Activated CD8-positive, alpha-beta T cell treated with anti-CD3 and anti-CD28 coated beads for 36 hours (primary cell): ENCODE data around the gene RASAL1. TPM values are rescaled to one million over a fixed set of nuclear protein-coding genes. Genes with fewer than 3 reads are reported as not detected.
A peak's percentile ranks its signal among the peaks of the same experiment; 100 is the strongest.

ENCODE experiments used
- ATAC-seq: fragments of 200-7000 bp; cut with Tn5 transposase; one replicate; pipeline ENCODE4 v1.10.0; 2021; ENCODE audit warnings: mild to moderate bottlenecking, moderate library complexity
- CTCF ChIA-PET: fragments of 350-600 bp; sonication (Branson Sonifier 250); formaldehyde crosslinking; loops from one replicate; lab custom pipeline; 2021; ENCODE audit warnings: antibody characterized with exemption; lab: Charles Lee
- POLR2A ChIA-PET: fragments of 350-600 bp; sonication (Branson Sonifier 250); formaldehyde crosslinking; loops from one replicate; lab custom pipeline; 2021; ENCODE audit warnings: antibody characterized with exemption; lab: Charles Lee
- DNase-seq: peaks from one replicate; pipeline ENCODE4 v3.0.0-alpha.2; 2020
- H3K27ac Mint-ChIP-seq: one replicate; pipeline ENCODE4 v1.8.0; 2021; ENCODE audit warnings: mild to moderate bottlenecking, mixed read lengths
- H3K27me3 Mint-ChIP-seq: one replicate; pipeline ENCODE4 v1.8.0; 2021; ENCODE audit warnings: mixed read lengths
- H3K36me3 Mint-ChIP-seq: one replicate; pipeline ENCODE4 v1.8.0; 2021; ENCODE audit warnings: low read depth, mixed read lengths
- H3K4me1 Mint-ChIP-seq: one replicate; pipeline ENCODE4 v1.8.0; 2021; ENCODE audit warnings: low read depth, mixed read lengths
- H3K4me3 Mint-ChIP-seq: one replicate; pipeline ENCODE4 v1.8.0; 2021; ENCODE audit warnings: mild to moderate bottlenecking, moderate library complexity, mixed read lengths
- H3K9me3 Mint-ChIP-seq: one replicate; pipeline ENCODE4 v1.8.0; 2021; ENCODE audit warnings: mixed read lengths
- CTCF ChIP-seq: fragments of 200-600 bp; IDR thresholded peaks from one replicate; pipeline ENCODE4 v1.8.0; 2022; ENCODE audit warnings: antibody characterized with exemption, mild to moderate bottlenecking
- intact Hi-C: fragments of 100-400 bp; cut with micrococcal nuclease; formaldehyde crosslinking; loops from one replicate; pipeline ENCODE4 v1.10.0; 2022
- total RNA-seq, 2 experiments: library from RNA; stranded (reverse); gene quantifications; one replicate each; pipeline ENCODE4 v1.2.3, GENCODE V29; 2021

The RASAL1 gene
- total RNA-seq, 2 experiments from 2014 or later, result 9.8 to 12.4 TPM

GRCh38 chr12:113163030-113163360 is 27.4 kb upstream of the RASAL1 start:
- H3K27me3 Mint-ChIP-seq, result no peaks in the 10 kb centered on the region
- CTCF ChIA-PET, result interaction anchor here (1.0 kb wide), 1 partner anchor 11 kb away, joined by 3 read pairs; no protein-coding TSS in a partner anchor
- H3K9me3 Mint-ChIP-seq, result no peaks in the 10 kb centered on the region
- H3K4me3 Mint-ChIP-seq, result no peak overlapping the region
- H3K36me3 Mint-ChIP-seq, result peaks cover 40% of the 10 kb centered on the region
- POLR2A ChIA-PET, result interaction anchor here (0.6 to 3.2 kb wide), 4 partner anchors 8 to 261 kb away, joined by 3 to 18 read pairs (median 3); partner anchors contain the start of gene DDX54
- no peak overlapping the region for H3K27ac Mint-ChIP-seq
- H3K4me1 Mint-ChIP-seq, result no peaks in the 10 kb centered on the region
- no peak for TF ChIP-seq CTCF
- no peak for DNase-seq
- no peak for ATAC-seq
- intact Hi-C loops, result no loop called here

GRCh38 chr12:113162102-113163029 is 26.8 kb upstream of the RASAL1 start:
- intact Hi-C loops, result no loop called here
- ATAC-seq, result no peak
- POLR2A ChIA-PET, result interaction anchor here (0.6 to 3.2 kb wide), 5 partner anchors 9 to 260 kb away, joined by 3 to 18 read pairs (median 3); no protein-coding TSS in a partner anchor

GRCh38 chr12:113161415-113162016 is 26.0 kb upstream of the RASAL1 start:
- no peak overlapping the region for H3K27ac Mint-ChIP-seq
- intact Hi-C loops, result no loop called here
- peaks cover 8% of the 10 kb centered on the region for H3K4me1 Mint-ChIP-seq
- no peaks in the 10 kb centered on the region for H3K27me3 Mint-ChIP-seq
- no peaks in the 10 kb centered on the region for H3K9me3 Mint-ChIP-seq
- ChIA-PET POLR2A (interaction anchor here (1.0 to 3.2 kb wide), 4 partner anchors 10 to 16 kb away, joined by 3 to 18 read pairs (median 3); no protein-coding TSS in a partner anchor), CTCF (no interaction called here)
- peaks cover 36% of the 10 kb centered on the region for H3K36me3 Mint-ChIP-seq
- no peak for TF ChIP-seq CTCF
- no peak overlapping the region for H3K4me3 Mint-ChIP-seq
- ATAC-seq (peak; percentile 68), DNase-seq (peak; percentile 44)

More at GRCh38 chr12:113162102-113163029, 26.8 kb upstream of the RASAL1 start:
- Mint-ChIP-seq H3K9me3 (no peaks in the 10 kb centered on the region), H3K36me3 (peaks cover 40% of the 10 kb centered on the region), H3K4me3 (no peak overlapping the region), H3K27me3 (no peaks in the 10 kb centered on the region), H3K27ac (no peak overlapping the region), H3K4me1 (peaks cover 4% of the 10 kb centered on the region)
- no peak for DNase-seq
- CTCF ChIA-PET, result no interaction called here
- TF ChIP-seq CTCF, result no peak

GRCh38 chr12:113159937-113160336 is 24.4 kb upstream of the RASAL1 start:
- peaks cover 6% of the 10 kb centered on the region for H3K27me3 Mint-ChIP-seq
- H3K4me1 Mint-ChIP-seq, result peaks cover 11% of the 10 kb centered on the region
- no peaks in the 10 kb centered on the region for H3K9me3 Mint-ChIP-seq
- DNase-seq, result no peak
- CTCF ChIA-PET, result interaction anchor here (0.8 kb wide), 1 partner anchor 167 kb away, joined by 3 read pairs; no protein-coding TSS in a partner anchor
- H3K36me3 Mint-ChIP-seq, result peaks cover 27% of the 10 kb centered on the region
- H3K4me3 Mint-ChIP-seq, result no peak overlapping the region
- POLR2A ChIA-PET, result interaction anchor here (1.2 to 3.2 kb wide), 2 partner anchors 11 to 15 kb away, joined by 3 to 18 read pairs; no protein-coding TSS in a partner anchor
- no peak for TF ChIP-seq CTCF
- intact Hi-C loops, result no loop called here
- no peak for ATAC-seq
- peak overlapping the region; percentile 34 for H3K27ac Mint-ChIP-seq
